Measurements from ENCODE around the gene LSMEM2.
"Not testable (repeated sequence)": the region's sequence is repeated elsewhere in the genome, so short reads cannot be mapped to it uniquely, and the experiment has no call there.

LSMEM2 gene

GRCh38 chr3:50246517-50246954 lies 32.4 kb upstream of the LSMEM2 start:
- no peak for DNase-seq

- DNase-seq, result peak; percentile 84
Observed at GRCh38 chr3:50248387-50248786, 30.5 kb upstream of the LSMEM2 start.

- no peak for DNase-seq
Observed at GRCh38 chr3:50249457-50249856, 29.4 kb upstream of the LSMEM2 start.

DNA sequence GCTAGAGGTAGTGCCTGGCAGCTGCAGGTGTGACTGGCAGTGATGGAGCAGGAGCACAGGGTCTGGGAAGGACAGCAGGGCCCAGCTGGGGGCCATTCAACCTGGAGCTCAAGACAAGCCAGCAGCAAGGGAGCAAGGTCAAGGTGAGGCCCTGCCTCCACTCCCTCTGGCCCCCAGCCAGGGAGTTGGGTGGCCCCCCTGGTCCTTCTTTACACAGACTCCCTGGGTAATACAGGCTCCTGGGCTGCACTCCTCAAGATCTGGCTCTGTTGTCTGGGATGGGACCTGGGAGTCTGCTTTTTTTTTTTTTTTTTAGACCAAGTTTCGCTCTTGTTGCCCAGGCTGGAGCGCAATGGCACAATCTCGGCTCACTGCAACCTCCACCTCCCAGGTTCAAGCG lies 28.4 kb upstream of the LSMEM2 start:
- DNase-seq, result no peak

DNA sequence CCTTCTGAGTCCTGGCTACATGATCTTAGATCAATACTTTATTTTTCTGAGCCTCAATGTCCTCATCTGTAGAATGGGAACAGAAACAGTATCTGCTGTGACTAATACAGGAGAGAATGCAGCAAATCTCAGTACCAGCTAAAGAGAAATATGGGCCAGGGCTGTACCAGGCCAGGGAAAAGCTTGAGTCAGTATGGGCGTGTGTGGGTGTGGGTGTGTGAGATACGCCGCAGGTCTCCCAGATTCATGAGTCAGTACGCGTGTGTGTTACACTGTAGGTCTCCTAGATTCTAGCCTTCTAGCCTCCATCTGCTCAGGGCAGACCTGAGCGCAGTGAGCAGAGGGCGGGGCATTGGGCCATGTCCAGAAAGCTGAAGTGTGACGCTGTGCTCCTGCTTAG lies 27.7 kb upstream of the LSMEM2 start:
- no peak for DNase-seq

- DNase-seq, result no peak
Observed at GRCh38 chr3:50254577-50255250, 24.2 kb upstream of the LSMEM2 start.

DNA sequence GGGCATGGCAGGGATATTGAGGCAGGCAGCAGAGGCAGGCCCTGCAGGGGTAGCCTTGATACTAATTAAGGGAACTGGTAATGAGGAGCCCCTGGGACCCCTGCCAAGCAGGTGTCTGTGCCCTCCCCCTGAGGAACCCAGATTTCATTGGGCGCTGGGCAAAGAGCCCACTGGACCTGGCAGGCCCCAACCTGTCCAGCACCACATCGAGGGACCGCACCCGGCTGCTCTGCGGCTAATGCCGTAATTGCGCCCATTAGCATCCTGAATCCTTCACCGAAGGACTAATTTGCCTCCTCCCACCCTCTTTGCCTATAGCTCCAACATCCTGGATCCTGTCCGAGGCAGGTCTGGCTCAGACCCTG lies 23.7 kb upstream of the LSMEM2 start:
- peak; percentile 32 for DNase-seq

DNA sequence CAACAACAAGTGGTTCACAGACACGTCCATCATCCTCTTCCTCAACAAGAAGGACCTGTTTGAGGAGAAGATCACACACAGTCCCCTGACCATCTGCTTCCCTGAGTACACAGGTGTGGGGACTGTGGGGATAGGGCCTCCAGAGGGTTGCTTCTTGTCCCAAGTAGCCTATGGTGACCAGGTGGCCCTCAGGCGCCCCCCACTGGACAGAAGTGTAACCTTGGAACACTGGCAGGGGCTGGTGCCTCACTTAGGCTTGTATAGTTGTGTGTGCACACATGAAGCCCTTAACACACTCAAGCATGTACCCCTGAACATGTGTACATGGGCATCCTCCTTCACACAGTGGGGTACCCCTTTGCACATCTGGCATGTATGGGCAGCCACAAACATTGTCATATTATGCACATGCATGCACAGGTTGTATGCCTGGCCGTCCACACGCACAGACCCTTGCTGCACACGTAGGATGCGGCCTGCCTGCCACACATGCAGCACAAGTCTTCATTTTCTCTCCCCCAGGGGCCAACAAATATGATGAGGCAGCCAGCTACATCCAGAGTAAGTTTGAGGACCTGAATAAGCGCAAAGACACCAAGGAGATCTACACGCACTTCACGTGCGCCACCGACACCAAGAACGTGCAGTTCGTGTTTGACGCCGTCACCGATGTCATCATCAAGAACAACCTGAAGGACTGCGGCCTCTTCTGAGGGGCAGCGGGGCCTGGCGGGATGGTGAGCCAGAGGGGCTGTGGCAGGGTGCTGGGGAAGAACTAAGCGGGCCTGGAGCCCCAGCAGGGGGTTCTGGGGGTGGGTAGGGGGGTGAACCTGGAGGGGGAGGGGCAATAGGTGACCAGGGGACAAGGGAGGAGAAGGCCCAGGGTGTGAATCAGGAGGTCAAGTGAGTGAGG lies 21.7 kb upstream of the LSMEM2 start:
- DNase-seq, result no peak

GRCh38 chr3:50258029-50258680 lies 20.7 kb upstream of the LSMEM2 start:
- no peak for DNase-seq

DNA sequence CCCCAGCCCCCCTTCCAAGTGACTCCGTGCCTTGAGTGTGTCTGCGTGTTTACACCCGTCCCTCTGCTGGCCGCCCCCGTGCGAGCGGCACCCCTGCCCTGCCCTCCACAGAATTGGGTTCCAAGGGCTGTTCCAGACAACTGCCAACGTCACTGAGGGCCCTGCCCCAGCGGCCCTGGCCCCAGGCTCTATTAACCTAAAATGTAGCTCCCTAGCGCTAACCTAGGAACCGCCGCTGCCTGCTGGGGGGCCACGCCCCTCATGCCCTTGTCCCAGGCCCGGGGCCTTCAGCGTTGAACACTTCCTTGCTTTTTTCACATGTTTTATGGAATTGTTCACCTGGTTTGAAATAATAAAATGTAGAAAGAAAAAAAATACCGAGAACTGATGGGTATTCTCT lies 19.9 kb upstream of the LSMEM2 start:
- no peak for DNase-seq

GRCh38 chr3:50259432-50260026 lies 19.4 kb upstream of the LSMEM2 start:
- DNase-seq, result no peak

DNA sequence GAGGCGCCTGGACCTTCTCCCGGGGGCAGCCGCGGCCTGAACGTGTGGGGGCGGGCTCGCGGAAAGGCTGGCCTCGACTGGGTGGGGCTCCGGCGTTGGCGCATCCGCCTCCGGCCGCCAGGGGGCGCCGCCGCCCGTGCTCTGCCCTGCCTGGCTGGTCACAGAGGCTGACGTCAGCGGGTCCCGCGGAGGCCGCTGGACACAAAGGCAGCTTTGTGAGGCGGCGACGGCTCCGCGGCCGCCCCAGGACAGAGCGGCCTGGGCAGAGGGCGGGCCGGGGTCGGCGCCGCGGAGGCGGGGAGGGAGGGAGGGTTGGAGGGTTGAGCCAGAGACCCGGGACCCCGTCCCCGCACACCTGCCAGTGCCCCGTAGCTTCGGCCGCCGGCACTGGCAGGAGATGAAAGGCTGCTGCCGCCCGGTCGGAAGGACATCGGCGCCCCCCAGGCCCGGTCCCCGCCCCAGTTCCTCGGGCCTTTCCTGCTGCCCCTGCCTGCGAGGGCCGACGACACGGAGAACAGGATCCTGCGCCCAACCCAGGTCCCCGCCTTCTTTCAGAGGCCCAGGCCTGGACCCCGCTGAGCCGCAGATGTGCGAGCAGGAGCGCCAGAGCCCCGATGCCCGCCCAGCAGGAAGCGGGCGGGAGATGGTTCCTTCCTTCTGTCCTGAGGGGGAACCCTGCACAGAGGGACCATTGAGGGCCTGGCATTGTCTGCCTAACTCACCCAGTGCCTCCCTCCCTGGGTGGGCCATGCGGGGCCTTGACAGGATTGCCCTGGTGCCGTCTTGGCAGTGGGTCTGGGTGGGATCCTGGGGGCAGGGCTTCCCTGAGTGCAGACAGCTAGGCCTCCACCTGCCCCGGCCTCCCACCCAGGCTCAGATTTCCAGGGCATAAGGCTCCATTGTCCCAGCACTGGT lies 18.6 kb upstream of the LSMEM2 start:
- DNase-seq, result peak; percentile 75

- DNase-seq, result no peak
Observed at GRCh38 chr3:50260942-50261441, 17.9 kb upstream of the LSMEM2 start.

DNA sequence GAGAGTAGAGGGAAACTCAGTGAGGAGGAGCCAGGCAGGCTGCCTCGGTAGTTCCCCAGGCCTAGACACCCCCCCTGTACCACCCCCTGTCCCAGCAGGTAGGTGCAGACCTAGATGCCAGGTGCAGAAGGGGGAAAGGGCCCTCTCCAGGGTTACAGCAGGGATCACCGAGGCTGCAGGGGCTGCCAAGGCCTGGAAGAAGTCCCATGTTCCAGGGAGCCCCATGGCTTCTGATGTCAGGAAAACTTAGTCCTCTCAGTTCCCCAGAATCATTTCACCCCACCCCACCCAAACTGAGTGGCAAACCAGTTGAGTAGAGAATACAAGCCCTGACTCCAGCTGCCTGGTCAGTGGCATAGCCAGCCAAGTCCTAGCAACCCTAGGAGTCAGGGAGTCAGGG lies 17.4 kb upstream of the LSMEM2 start:
- no peak for DNase-seq

DNA sequence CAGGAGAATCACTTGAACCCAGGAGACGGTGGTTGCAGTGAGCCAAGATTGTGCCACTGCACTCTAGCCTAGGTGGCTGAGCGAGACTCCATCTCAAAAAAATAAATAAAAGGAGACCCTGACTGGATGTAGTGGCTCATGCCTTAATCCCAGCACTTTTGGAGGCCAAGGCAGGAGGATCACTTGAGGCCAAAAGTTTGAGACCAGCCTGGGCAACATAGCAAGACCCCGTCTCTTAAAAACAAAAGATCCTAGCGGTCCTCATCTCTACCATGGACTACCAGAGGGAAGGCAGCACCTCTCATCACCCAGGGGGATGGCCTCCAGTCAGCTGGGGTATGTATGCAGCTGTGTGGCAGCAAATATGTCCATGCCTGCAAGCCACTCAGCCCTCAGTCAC lies 16.7 kb upstream of the LSMEM2 start:
- DNase-seq, result not testable (repeated sequence)

- DNase-seq, result no peak
Observed at GRCh38 chr3:50262778-50263177, 16.1 kb upstream of the LSMEM2 start.

- no peak for DNase-seq
Observed at GRCh38 chr3:50263478-50264382, 15.2 kb upstream of the LSMEM2 start.

GRCh38 chr3:50264383-50264963 lies 14.4 kb upstream of the LSMEM2 start:
- DNase-seq, result peak; percentile 37

DNA sequence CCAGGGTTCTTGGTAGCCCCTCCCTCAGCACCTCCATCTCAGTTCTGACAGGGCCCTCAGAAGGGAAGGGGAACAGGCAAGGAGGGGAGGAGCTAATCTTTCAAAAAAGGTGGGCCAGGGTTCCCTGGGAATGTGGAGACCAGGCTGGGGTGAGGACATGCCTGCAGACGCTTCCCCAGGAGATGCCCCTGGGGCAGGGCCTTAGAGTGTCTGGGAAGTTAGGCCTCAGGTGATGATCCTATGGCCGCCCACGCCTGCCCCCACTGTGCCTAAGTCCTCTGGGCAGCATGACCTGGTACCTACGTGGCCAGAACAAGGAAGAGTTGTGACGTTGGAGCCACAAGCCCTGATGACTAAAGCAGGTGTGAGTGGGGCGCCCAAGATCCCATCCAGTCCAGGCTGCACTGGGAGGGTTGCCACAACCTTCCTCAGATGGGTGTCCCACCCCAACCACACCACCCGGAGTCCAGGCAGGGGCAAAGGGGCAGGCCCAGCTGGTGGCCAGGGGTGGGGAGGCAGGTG lies 13.9 kb upstream of the LSMEM2 start:
- no peak for DNase-seq

DNA sequence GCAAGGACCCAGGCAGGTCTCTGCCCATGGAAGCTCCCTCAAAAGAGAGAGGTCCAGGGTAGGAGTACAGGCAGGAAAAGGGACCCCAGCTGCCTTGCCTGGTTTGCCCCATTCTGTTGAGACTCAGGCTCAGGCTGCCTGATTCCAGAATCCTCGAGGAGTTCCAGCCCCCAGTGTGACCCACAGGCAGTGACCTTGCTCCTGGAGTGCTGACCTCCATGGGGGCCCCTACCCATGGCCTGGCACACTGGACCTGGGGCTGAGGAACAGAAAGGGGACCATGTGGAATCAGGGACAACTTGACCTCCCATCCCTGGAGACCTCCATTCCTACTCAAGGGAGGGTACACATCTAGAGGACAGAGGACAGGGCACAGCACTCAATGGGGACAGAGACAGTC lies 13.3 kb upstream of the LSMEM2 start:
- DNase-seq, result no peak

Data from NCI-H526 treated with DMSO at 0.1 percent for 48 hours (cell line).